Body of pancreas (tissue), 2 donors: ENCODE results near the gene PEX11A. TPM values are rescaled to one million over a fixed set of nuclear protein-coding genes. Genes with fewer than 3 reads are reported as not detected.

Source experiments
- small RNA-seq: library from RNA; depleted of rRNA; stranded (forward); fragments of <200 nt; gene quantifications from one replicate; pipeline ENCODE3, GENCODE V24; 2016
- total RNA-seq, 2 donors: library from RNA; depleted of rRNA; stranded (reverse); fragments of >200 nt; gene quantifications; one replicate each; pipeline ENCODE4 v1.1.0, GENCODE V29; 2016

Gene PEX11A
- total RNA-seq, 2 donors from 2014 or later, result 14.5 to 25.1 TPM

Small RNA genes lying within 50 kb of the gene (small RNA-seq; reads per million reads assigned to genes)
- gene RNU6-132P, result not detected

Other genes with a start within 250 kb of the PEX11A start
- gene RHCG, start 194.2 kb downstream of the PEX11A start, total RNA-seq, result under 1 TPM in 1 of 2 donors, not detected in 1; 0.52 TPM
- under 1 TPM in 1 of 2 donors, not detected in 1; under 0.01 TPM for gene TICRR, start 115.3 kb downstream of the PEX11A start, total RNA-seq
- 1 to 10 TPM; 2.1 to 3.0 TPM for gene KIF7, start 35.3 kb downstream of the PEX11A start, total RNA-seq
- gene PLIN1, start 11.4 kb downstream of the PEX11A start, total RNA-seq, result 100 to 1,000 TPM in 1 of 2 donors, 10 to 100 TPM in 1; 13.0 to 277 TPM
- under 1 TPM in 1 of 2 donors, not detected in 1; 0.66 TPM for gene WDR93, start 57 bp upstream of the PEX11A start, total RNA-seq
- gene MESP1, start 60.5 kb upstream of the PEX11A start, total RNA-seq, result 1 to 10 TPM; 2.1 to 4.3 TPM
- 1 to 10 TPM in 1 of 2 donors, not detected in 1; 1.8 TPM for gene MESP2, start 85.6 kb upstream of the PEX11A start, total RNA-seq
- 100 to 1,000 TPM; 361 to 733 TPM for gene ANPEP, start 124.1 kb upstream of the PEX11A start, total RNA-seq
- gene AP3S2, start 203.2 kb upstream of the PEX11A start, total RNA-seq, result 10 to 100 TPM; 32.3 to 57.6 TPM
- gene ARPIN, start 222.2 kb upstream of the PEX11A start, total RNA-seq, result 10 to 100 TPM; 23.1 to 40.5 TPM